T-helper 2 cell treated with Interferon-gamma antibody and Interleukin-4, amounts not matched to agents 100 ng/mL and 5 ng/mL, for 36 hours (primary cell): Measurements from ENCODE around the gene WNK1. TPM values are rescaled to one million over a fixed set of nuclear protein-coding genes. Genes with fewer than 3 reads are reported as not detected.

Experiments used
- intact Hi-C: fragments of 100-400 bp; cut with micrococcal nuclease; formaldehyde crosslinking; loops from one replicate; pipeline ENCODE4 v1.15.1; 2023
- total RNA-seq: library from RNA; stranded (reverse); gene quantifications from 2 replicates; pipeline ENCODE4 v1.2.3, GENCODE V29; 2022

Gene WNK1
- total RNA-seq, 1 donor from 2014 or later: 155 TPM

DNA sequence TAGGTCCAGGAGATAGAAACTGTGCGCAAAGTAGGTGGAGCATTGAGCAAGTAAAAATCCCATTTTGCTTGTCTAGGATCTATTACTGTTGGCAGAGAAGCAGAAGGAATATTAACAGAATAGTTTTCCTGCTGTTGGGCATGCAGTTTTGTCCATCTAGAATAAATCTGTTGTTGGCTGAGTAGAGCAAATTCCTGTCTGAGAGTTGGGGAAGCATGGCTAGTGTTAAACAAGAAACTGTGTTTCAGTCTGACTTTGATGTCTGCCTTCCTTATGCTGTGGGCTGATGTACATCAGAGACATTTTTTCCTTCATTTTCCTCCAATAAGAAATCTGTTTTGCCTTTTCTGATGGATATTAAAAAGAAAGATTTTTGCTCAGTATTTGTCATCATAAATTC lies 99.0 kb downstream of the WNK1 start:
- intact Hi-C loops: no loop called here

DNA sequence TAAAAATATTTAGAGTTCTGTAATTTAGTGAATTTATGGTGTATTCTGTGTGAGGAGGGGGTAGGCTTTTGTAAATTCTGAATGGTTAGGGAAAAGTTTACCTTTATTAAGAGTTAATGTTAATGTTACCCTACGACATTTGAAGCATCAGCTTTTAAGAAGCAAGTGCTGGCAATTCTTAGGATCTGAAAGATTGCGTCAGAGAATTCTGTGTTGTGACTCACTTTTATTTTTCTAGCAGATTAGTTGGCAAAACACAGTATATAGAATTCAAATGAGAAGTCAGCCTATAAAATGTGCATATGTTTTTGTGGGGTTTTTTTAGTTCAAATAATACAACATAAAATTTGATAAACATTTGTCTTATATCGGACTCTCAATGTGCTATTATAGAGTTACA lies 99.5 kb downstream of the WNK1 start:
- intact Hi-C loops: no loop called here

DNA sequence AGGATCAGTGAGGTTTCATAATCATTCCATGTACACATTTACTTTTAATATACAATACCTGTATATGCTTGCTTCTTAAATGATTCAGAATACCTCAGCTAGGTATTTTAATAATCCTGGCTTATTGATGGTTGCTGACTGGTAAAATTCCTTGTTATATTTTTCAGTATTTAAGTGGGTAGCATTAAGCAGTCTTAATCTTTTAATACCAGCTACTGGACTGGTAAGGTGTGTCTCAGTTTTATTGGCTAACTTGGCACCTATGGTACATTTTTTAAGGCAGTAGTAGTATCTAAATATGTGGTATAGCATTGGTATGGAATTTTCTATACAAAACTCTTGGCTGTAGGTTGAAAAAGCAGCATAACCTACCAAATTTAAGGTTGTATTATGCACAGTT lies 100.5 kb downstream of the WNK1 start:
- intact Hi-C loops: no loop called here

DNA sequence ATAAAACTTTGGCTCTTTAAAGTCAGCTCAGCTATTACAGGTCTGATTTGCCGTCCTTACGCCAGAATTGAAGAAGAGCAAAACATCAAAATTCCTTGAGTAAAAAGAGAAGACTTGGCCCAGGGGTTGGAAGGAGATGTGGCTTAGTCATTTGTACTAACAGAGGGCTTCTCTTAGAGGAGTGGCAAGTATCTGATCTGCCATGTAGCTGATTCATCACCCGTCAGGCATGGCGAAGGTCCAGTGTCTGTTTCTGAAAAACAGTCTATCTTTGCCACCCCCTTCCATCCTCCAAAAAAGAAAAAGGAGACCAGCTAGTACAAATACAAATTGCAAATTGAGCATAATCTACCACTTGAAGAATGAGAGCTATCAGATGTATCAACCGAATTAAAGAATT lies 105.2 kb downstream of the WNK1 start:
- intact Hi-C loops: no loop called here

DNA sequence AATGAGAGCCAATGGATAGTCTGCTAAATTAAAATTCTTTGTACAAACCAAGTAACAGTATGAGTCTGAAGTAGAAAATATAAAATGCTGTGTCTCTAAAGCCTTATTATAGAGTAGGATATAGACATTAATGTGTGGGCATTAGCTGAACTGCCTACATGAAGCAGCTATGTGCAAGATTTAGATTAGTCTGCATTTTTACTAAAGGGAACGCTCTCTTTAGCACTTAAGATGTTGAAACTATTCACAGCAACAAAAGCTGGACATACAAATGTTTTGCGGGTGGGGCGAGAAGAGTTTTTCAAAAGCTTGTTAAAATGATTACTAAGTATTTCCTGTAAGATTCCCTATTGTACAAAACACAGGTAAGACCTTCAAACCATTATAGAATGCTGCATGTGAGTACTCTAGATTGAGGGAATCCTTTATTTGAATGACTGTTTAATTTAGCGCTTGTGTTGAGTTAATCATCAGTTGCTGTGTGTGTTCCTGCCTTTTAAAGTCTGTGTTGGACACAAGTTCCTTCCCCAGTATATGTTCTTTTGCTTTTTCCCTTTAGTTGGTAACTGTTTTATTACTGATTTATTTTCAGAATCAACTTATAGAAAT lies 110.0 kb downstream of the WNK1 start:
- intact Hi-C loops: no loop called here

DNA sequence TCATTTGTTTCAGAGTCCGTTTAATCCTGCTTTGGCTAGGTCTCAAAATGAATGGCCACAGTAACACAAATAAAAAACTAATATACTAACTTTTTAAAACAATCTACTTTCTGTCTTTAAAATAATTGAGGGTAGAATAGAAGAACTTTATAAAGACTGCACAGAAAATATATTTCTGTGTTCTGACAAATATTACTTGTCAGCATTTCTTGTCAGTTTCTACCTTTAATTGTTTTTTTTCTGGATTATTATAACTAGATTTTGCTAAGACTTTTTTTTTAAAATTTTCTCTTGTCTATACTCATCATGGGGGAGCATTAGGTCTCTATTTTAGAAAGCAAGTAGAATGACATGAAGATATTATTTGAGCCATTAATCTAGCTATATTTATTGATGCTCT lies 110.9 kb downstream of the WNK1 start:
- intact Hi-C loops: no loop called here

DNA sequence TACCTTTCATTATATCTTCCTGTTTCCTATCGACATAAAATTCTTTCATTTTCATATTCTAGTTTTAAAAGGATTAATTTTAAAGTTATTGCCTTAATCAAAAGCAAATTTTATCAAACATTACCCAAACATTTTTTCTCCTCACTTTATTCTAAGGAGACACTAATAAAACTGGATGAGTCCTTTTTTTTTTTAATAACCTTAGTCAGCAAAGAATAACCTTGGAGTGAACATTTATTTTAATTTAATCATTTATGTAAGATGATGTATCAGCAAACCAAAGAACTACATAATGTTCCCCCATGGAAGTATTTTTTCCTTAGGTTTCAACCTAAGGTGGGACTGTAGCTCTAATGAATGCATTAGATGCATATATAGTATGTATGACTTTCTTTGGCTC lies 113.2 kb downstream of the WNK1 start:
- intact Hi-C loops: no loop called here

DNA sequence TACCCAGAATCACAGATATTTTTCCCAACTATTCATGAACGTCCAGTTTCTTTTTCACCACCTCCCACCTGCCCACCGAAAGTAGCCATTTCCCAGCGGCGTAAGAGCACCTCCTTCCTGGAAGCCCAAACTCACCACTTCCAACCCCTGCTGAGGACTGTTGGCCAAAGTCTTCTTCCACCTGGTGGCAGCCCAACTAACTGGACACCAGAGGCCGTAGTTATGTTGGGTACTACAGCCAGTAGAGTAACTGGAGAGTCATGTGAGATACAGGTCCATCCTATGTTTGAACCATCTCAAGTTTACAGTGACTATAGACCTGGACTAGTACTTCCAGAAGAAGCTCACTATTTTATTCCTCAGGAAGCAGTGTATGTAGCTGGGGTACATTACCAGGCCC lies 115.5 kb downstream of the WNK1 start:
- intact Hi-C loops: no loop called here

DNA sequence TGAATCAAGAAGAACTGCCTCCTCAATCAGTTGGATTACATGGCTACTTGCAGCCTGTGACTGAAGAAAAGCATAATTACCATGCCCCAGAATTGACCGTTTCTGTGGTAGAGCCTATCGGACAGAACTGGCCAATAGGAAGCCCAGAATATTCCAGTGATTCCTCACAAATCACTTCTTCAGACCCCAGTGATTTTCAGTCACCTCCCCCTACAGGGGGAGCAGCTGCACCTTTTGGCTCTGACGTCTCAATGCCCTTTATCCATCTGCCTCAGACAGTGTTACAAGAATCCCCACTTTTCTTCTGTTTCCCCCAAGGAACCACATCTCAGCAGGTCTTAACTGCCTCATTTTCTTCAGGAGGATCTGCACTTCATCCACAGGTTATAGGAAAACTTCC lies 116.3 kb downstream of the WNK1 start:
- intact Hi-C loops: no loop called here

DNA sequence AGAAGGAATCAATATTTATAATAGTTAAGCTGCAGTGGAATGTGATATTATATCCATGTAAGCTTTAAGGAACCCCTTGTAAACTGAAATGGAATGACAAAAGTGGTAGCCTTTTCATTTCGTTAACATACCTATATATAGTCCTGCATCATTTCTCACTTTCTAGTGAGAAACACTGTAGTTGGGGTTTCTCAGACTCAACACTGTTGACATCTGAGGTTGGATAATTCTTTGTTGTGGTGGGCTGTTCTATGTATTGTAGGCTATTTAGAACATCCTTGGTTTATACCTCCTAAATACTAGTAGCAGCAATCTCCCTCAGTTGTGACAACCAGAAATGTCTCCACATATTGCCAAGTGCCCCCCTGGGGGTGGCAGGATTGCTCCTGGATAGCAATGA lies 118.0 kb downstream of the WNK1 start:
- intact Hi-C loops: no loop called here

DNA sequence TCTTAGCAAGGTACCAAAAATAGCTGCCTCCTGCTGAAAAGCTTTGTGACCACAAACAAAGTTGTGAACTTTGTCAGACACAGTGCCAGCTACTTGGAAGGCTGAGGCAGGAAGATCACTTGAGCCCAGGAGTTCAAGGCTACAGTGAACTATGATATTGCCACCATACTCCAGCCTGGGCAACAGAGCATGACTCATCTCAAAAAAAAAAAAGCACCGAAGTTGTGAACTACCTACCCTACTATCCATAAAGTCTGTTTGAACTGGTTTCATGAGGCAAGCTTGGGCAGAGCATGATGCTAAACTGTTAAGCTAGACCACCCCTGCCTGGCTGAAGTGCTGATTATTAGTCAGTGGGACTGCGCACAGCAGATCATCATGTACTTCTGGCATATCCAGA lies 121.6 kb downstream of the WNK1 start:
- intact Hi-C loops: no loop called here

DNA sequence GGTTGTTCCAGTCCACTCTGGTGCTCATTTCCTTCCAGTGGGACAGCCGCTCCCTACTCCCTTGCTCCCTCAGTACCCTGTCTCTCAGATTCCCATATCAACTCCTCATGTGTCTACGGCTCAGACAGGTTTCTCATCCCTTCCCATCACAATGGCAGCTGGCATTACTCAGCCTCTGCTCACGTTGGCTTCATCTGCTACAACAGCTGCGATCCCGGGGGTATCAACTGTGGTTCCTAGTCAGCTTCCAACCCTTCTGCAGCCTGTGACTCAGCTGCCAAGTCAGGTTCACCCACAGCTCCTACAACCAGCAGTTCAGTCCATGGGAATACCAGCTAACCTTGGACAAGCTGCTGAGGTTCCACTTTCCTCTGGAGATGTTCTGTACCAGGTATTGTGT lies 127.3 kb downstream of the WNK1 start:
- intact Hi-C loops: no loop called here

DNA sequence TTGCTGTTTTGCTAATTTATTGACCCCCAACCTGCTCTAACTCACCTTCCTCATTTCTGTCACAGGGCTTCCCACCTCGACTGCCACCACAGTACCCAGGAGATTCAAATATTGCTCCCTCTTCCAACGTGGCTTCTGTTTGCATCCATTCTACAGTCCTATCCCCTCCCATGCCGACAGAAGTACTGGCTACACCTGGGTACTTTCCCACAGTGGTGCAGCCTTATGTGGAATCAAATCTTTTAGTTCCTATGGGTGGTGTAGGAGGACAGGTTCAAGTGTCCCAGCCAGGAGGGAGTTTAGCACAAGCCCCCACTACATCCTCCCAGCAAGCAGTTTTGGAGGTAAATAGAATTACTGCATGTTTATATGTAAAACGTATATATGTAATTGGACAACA lies 128.3 kb downstream of the WNK1 start:
- intact Hi-C loops: no loop called here

DNA sequence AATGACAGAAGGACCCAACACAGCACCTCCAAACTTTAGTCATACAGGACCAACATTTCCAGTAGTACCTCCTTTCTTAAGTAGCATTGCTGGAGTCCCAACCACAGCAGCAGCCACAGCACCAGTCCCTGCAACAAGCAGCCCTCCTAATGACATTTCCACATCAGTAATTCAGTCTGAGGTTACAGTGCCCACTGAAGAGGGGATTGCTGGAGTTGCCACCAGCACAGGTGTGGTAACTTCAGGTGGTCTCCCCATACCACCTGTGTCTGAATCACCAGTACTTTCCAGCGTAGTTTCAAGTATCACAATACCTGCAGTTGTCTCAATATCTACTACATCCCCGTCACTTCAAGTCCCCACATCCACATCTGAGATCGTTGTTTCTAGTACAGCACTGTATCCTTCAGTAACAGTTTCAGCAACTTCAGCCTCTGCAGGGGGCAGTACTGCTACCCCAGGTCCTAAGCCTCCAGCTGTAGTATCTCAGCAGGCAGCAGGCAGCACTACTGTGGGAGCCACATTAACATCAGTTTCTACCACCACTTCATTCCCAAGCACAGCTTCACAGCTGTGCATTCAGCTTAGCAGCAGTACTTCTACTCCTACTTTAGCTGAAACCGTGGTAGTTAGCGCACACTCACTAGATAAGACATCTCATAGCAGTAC lies 132.5 kb downstream of the WNK1 start:
- intact Hi-C loops: no loop called here

DNA sequence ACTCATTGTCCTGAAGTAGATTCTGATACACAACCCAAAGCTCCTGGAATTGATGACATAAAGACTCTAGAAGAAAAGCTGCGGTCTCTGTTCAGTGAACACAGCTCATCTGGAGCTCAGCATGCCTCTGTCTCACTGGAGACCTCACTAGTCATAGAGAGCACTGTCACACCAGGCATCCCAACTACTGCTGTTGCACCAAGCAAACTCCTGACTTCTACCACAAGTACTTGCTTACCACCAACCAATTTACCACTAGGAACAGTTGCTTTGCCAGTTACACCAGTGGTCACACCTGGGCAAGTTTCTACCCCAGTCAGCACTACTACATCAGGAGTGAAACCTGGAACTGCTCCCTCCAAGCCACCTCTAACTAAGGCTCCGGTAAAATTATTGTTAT lies 133.3 kb downstream of the WNK1 start:
- intact Hi-C loops: no loop called here

DNA sequence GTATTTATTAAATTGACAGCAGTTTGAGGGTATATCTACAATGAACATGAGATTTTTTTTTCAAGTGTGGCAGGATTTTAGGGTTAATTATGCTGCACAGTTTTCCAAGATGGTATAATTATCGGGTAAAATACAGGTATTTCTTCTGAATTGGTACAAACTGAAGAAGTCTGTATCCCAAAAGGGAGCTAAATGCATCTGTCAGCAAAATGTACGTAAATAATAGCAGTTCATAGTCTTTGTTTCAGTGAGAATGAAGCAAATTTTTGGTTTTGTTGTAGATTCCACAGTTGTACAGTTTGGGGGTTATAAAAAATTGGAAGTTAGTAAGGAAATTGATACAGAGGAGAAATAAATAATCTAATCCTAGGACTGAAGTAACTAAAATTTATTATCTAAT lies 133.8 kb downstream of the WNK1 start:
- intact Hi-C loops: no loop called here

DNA sequence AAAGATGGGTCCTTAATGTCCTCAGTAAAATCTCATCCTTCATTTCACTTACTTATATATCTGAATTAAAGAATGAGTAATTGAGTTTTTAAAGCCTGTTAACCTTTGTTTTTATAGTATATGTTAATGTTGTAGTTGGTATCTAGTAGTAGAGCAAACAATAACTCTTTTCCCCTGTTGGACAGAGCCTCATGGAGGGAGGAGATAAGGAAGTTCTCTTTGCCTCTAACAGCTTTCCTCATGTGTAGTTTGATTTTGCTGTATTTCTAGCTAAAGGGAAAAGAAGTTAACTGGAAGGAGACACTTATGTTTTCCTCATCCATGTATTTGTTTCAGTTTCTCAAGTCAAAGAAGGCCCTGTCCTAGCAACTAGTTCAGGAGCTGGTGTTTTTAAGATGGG lies 141.8 kb downstream of the WNK1 start:
- intact Hi-C loops: no loop called here

DNA sequence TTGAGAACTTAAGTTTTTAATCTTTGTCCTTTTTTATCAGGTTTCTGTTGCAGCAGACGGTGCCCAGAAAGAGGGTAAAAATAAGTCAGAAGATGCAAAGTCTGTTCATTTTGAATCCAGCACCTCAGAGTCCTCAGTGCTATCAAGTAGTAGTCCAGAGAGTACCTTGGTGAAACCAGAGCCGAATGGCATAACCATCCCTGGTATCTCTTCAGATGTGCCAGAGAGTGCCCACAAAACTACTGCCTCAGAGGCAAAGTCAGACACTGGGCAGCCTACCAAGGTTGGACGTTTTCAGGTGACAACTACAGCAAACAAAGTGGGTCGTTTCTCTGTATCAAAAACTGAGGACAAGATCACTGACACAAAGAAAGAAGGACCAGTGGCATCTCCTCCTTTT lies 143.7 kb downstream of the WNK1 start:
- intact Hi-C loops: no loop called here

DNA sequence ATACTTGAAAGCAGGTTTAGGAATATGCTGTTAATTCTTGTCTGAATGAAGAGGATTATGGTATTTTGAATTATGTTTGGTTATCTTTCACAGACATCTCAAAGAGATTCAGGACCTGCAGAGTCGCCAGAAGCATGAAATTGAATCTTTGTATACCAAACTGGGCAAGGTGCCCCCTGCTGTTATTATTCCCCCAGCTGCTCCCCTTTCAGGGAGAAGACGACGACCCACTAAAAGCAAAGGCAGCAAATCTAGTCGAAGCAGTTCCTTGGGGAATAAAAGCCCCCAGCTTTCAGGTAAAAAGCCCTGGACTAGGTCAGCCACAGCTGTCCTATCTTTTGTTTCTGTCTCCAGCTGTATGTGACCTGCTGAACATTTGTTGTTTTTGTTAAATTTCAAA lies 145.0 kb downstream of the WNK1 start:
- intact Hi-C loops: no loop called here

DNA sequence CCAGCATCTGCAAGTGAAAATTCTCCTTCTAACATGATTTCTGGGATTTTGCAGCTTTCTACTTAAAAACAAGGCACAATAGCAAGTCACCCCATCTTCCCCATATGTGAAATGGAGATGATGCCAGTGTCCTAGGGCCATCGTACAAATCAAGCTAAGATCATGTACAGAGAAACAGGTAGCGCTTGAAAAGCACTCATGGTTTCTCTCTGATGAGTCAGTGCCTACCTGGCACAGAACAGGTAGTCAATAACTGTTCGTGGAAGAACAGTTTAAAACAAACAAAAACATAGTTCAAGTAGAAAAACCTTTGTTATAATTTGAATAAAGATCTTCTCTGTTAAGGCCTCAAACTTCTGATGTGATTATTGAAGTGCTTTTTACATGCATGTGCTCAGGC lies 150.2 kb downstream of the WNK1 start:
- intact Hi-C loops: no loop called here

DNA sequence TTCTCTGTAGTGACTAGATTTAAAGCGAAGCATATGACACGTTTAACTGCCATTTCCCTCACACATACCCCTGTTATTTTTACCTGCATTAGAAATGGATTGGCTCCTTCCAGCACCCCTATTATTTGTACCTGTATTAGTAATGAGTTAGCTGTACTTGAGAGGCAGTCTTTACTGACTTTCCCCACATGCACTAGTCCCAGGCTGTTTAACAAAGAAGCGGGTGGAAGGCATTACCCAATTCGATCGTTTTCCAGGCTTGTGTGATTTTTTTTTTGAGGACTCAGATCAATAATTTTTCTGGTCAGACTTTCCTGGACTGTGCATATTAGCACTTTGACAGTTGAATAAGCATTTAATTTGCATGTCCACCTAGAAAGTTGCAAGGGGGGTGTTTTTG lies 150.7 kb downstream of the WNK1 start:
- intact Hi-C loops: no loop called here

DNA sequence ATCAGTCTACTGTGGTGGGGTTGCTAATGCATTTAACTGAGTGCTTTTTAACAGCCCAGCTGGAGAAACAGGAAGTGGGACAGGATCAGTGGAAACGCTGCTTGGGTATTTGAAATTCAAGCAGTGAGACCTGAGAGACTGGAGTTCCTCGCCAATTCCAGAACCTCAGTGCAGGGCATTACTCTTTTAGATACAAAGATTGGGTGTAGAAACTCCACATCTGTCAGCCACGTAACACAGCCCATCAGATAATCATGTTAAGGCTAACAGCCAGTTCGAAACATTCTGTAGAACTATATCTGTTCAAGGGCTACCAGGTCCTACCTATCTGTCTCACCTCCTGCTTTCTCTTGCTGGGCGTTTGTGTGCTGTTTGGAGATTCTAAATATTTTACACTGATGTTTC lies 151.6 kb downstream of the WNK1 start:
- intact Hi-C loops: no loop called here

DNA sequence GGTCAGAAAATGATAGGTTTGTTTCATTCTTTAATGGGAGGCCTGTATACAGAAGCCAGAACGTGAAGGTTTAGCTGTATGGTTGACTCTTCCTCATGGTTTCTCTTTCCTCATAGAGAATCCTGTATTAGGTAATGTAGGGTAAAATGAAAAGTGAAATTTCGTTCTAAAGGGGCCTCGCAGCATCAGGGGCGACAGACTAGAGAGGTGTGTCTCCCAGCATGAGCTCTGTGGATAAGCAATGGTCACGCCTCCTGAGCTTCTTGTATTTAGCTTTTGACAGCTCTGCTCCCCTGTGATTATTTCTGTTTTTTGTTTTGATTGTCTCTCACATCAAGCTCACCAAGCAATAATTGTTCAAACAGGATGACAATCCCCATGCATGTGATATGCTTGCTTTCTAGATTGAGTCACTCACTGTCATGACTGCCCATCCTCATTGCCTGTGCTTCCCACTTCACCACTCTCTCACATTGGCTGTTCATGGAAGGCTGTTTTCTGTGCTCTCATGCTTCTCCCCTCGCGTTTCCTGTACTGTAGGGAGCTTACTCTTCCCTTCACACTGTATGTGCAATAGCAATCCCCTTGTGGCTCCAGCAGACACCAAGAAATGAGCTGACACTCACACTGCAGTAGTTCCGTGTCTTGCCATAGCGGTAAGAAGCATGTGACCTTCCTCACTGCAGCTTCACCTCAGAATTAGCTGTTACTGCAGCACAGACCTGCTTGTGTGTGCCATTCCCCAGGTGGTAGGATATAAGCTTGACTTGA lies 153.1 kb downstream of the WNK1 start:
- intact Hi-C loops: loop anchor here (5.0 kb wide), 1 partner anchor 42 kb away; the partner anchor contains the start of gene RAD52
